ENCODE results near the gene ISOC1. TPM values are rescaled to one million over a fixed set of nuclear protein-coding genes. Genes with fewer than 3 reads are reported as not detected.

The ISOC1 gene

DNA sequence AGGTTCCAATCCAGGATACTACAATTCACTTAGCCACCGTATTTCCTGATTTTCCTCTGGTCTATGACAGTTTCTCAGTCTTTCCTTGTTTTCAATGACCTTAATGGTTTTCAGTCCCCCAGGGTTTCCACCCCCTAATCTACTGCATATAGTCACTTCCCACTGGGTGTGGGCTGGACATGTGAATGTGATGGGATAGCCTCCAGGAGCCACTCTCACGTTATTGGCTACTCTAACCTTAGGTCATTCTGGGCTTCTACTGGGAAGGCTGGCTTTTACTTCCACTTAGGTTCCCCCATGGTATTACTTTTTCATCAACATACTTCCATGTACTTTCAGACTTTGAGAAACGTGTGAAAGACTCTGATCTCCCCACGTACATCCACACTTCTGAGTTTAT lies 46.5 kb downstream of the ISOC1 start:
- no peak overlapping the region for H3K23ac ChIP-seq (ENCODE audit: low read length)
- WGBS (ENCODE audit: extremely low coverage, insufficient coverage, low lambda C conversion rate), result no CpG with 5 or more reads among the region's 4 CpGs

DNA sequence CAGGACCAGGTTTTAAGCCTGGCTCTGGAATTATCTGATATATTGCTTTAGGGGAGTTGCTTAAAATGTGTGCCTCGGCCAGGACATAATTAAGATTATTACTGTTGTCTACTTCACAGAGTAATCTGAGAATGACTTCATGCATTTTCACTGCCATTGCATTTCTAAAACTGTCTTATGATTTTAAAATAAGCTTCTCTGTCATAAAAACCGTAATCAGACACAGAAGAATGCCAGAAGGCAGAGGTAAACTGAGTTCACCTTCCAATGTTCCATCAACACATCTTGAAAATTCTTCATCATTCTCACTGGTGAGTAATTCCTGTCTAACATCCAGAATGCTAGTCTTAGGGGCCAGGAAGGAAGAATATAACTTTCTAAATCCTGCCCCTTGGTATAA lies 47.1 kb downstream of the ISOC1 start:
- Histone ChIP-seq H4K5ac (ENCODE audit: low read length) (no peak overlapping the region), H3K23ac (ENCODE audit: low read length) (no peak overlapping the region), H3K9ac (ENCODE audit: low read length) (no peak overlapping the region), H4K8ac (ENCODE audit: low read depth, low read length) (no peak overlapping the region), H3K4me3 (ENCODE audit: low read length) (no peak overlapping the region), H3K27me3 (ENCODE audit: insufficient read depth, low read length, poor library complexity) (no peaks in the 10 kb centered on the region), H2BK15ac (replicated peaks; ENCODE audit: low read depth) (no peak overlapping the region), H3K27ac (ENCODE audit: low read depth, low read length) (no peak overlapping the region), H3K4ac (ENCODE audit: low read depth, low read length) (no peak overlapping the region), H2BK120ac (ENCODE audit: low read depth, low read length) (no peak overlapping the region), H3K4me1 (ENCODE audit: control insufficient read depth, low read depth, low read length) (no peaks in the 10 kb centered on the region), H3K79me1 (ENCODE audit: low read length) (no peaks in the 10 kb centered on the region), H3K4me2 (ENCODE audit: low read length) (no peak overlapping the region), H3K36me3 (ENCODE audit: control insufficient read depth, insufficient read depth, low read length) (no peaks in the 10 kb centered on the region), H3K56ac (ENCODE audit: low read length) (no peak overlapping the region), H2BK5ac (ENCODE audit: low read length) (no peak overlapping the region), H2AK5ac (ENCODE audit: low read length) (no peak overlapping the region), H3K18ac (ENCODE audit: low read length) (no peak overlapping the region), H3K79me2 (ENCODE audit: control insufficient read depth, insufficient read depth, low read length) (no peaks in the 10 kb centered on the region)
- no CpG with 5 or more reads among the region's 2 CpGs for WGBS (ENCODE audit: extremely low coverage, insufficient coverage, low lambda C conversion rate)
- DNase-seq, result no peak

More for the DNA sequence above, 46.5 kb downstream of the ISOC1 start:
- H3K79me1 ChIP-seq (ENCODE audit: low read length), result no peaks in the 10 kb centered on the region
- peak; percentile 13 for DNase-seq
- H3K18ac ChIP-seq (ENCODE audit: low read length), result no peak overlapping the region
- no peak overlapping the region for H2BK120ac ChIP-seq (ENCODE audit: low read depth, low read length)
- no peak overlapping the region for H2BK15ac ChIP-seq (replicated peaks; ENCODE audit: low read depth)
- no peak overlapping the region for H3K4ac ChIP-seq (ENCODE audit: low read depth, low read length)
- H3K4me3 ChIP-seq (ENCODE audit: low read length), result no peak overlapping the region
- no peak overlapping the region for H4K8ac ChIP-seq (ENCODE audit: low read depth, low read length)
- no peak overlapping the region for H3K56ac ChIP-seq (ENCODE audit: low read length)
- H2AK5ac ChIP-seq (ENCODE audit: low read length), result no peak overlapping the region
- H4K5ac ChIP-seq (ENCODE audit: low read length), result no peak overlapping the region
- no peak overlapping the region for H3K4me2 ChIP-seq (ENCODE audit: low read length)
- no peaks in the 10 kb centered on the region for H3K27me3 ChIP-seq (ENCODE audit: insufficient read depth, low read length, poor library complexity)
- no peak overlapping the region for H2BK5ac ChIP-seq (ENCODE audit: low read length)
- no peak overlapping the region for H3K9ac ChIP-seq (ENCODE audit: low read length)
- H3K36me3 ChIP-seq (ENCODE audit: control insufficient read depth, insufficient read depth, low read length), result no peaks in the 10 kb centered on the region
- H3K4me1 ChIP-seq (ENCODE audit: control insufficient read depth, low read depth, low read length), result no peaks in the 10 kb centered on the region
- H3K79me2 ChIP-seq (ENCODE audit: control insufficient read depth, insufficient read depth, low read length), result no peaks in the 10 kb centered on the region
- no peak overlapping the region for H3K27ac ChIP-seq (ENCODE audit: low read depth, low read length)

DNA sequence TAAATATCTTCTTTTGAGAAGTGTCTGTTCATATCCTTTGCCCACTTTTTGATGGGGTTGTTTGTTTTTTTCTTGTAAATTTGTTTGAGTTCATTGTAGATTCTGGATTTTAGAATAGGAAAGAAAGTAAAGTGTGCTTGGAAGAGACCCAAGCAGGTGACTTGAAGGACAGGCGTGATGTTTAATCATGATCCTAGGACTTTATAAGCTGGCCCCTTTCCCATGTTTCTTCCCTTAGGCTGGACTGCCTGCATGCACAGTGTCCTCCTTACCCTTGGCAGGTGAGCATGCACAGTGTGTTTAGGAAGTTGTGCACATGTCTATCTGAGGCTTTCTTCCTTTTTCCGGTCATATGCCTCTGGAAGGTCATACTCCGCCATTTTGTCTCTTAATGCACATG lies 61.3 kb downstream of the ISOC1 start:
- Histone ChIP-seq H3K4me3 (ENCODE audit: low read length) (no peak overlapping the region), H2BK15ac (replicated peaks; ENCODE audit: low read depth) (no peak overlapping the region), H3K18ac (ENCODE audit: low read length) (no peak overlapping the region), H3K56ac (ENCODE audit: low read length) (no peak overlapping the region), H2BK5ac (ENCODE audit: low read length) (no peak overlapping the region), H3K23ac (ENCODE audit: low read length) (no peak overlapping the region), H3K4me2 (ENCODE audit: low read length) (no peak overlapping the region), H4K5ac (ENCODE audit: low read length) (no peak overlapping the region), H3K27ac (ENCODE audit: low read depth, low read length) (no peak overlapping the region), H3K4me1 (ENCODE audit: control insufficient read depth, low read depth, low read length) (no peaks in the 10 kb centered on the region), H2AK5ac (ENCODE audit: low read length) (no peak overlapping the region), H3K4ac (ENCODE audit: low read depth, low read length) (no peak overlapping the region), H4K8ac (ENCODE audit: low read depth, low read length) (no peak overlapping the region), H2BK120ac (ENCODE audit: low read depth, low read length) (no peak overlapping the region), H3K79me2 (ENCODE audit: control insufficient read depth, insufficient read depth, low read length) (no peaks in the 10 kb centered on the region), H3K79me1 (ENCODE audit: low read length) (no peaks in the 10 kb centered on the region), H3K36me3 (ENCODE audit: control insufficient read depth, insufficient read depth, low read length) (no peaks in the 10 kb centered on the region), H3K27me3 (ENCODE audit: insufficient read depth, low read length, poor library complexity) (no peaks in the 10 kb centered on the region), H3K9ac (ENCODE audit: low read length) (no peak overlapping the region)
- no CpG with 5 or more reads among the region's 3 CpGs for WGBS (ENCODE audit: extremely low coverage, insufficient coverage, low lambda C conversion rate)
- DNase-seq, result no peak

DNA sequence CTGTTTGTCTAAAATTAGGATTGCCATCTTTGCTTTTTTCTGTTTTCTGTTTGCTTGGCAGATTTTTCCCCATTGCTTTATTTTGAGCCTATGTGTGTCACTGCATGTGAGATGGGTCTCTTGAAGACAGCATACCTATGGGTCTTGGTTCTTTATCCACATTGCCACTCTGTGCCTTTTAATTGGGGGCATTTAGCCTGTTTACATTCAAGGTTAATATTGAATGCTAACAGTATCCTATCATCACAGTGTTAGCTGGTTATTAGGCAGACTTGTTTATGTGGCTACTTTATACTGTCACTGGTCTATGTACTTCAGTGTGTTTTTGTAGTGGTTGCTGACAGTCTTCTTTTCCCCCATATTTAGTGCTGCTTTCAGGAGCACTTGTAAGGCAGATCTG lies 67.3 kb downstream of the ISOC1 start:
- DNase-seq, result no peak
- H2BK15ac ChIP-seq (replicated peaks; ENCODE audit: low read depth), result no peak overlapping the region
- H3K23ac ChIP-seq (ENCODE audit: low read length), result no peak overlapping the region
- H3K4me3 ChIP-seq (ENCODE audit: low read length), result no peak overlapping the region
- H3K4me2 ChIP-seq (ENCODE audit: low read length), result no peak overlapping the region
- no peak overlapping the region for H3K4ac ChIP-seq (ENCODE audit: low read depth, low read length)
- H3K79me1 ChIP-seq (ENCODE audit: low read length), result no peaks in the 10 kb centered on the region
- no peak overlapping the region for H2AK5ac ChIP-seq (ENCODE audit: low read length)
- H3K27me3 ChIP-seq (ENCODE audit: insufficient read depth, low read length, poor library complexity), result no peaks in the 10 kb centered on the region
- no peak overlapping the region for H4K8ac ChIP-seq (ENCODE audit: low read depth, low read length)
- no peak overlapping the region for H4K5ac ChIP-seq (ENCODE audit: low read length)
- no peak overlapping the region for H3K18ac ChIP-seq (ENCODE audit: low read length)
- H3K79me2 ChIP-seq (ENCODE audit: control insufficient read depth, insufficient read depth, low read length), result no peaks in the 10 kb centered on the region
- H3K4me1 ChIP-seq (ENCODE audit: control insufficient read depth, low read depth, low read length), result no peaks in the 10 kb centered on the region
- H3K9ac ChIP-seq (ENCODE audit: low read length), result no peak overlapping the region
- no peak overlapping the region for H3K27ac ChIP-seq (ENCODE audit: low read depth, low read length)
- H3K36me3 ChIP-seq (ENCODE audit: control insufficient read depth, insufficient read depth, low read length), result no peaks in the 10 kb centered on the region
- H2BK120ac ChIP-seq (ENCODE audit: low read depth, low read length), result no peak overlapping the region
- no peak overlapping the region for H3K56ac ChIP-seq (ENCODE audit: low read length)
- no peak overlapping the region for H2BK5ac ChIP-seq (ENCODE audit: low read length)

Small RNAs within 50 kb of the gene (small RNA-seq; reads per million reads assigned to genes)
- gene MIR4633 (ENCODE audit: insufficient read depth), result not detected
